ENCODE data around the gene UBAC2.
A peak's percentile ranks its signal among the peaks of the same experiment; 100 is the strongest.
"Not testable (repeated sequence)": the region's sequence is repeated elsewhere in the genome, so short reads cannot be mapped to it uniquely, and the experiment has no call there.

The UBAC2 gene

GRCh38 chr13:99410646-99411475 is 210.2 kb downstream of the UBAC2 start:
- not testable (repeated sequence) for H3K4me3 Mint-ChIP-seq, H3K9me3 Mint-ChIP-seq, H3K36me3 Mint-ChIP-seq, H3K27me3 Mint-ChIP-seq
- peak; percentile 45 for ATAC-seq
- peak overlapping the region; percentile 14 for H3K27ac Mint-ChIP-seq
- H3K4me1 Mint-ChIP-seq = peaks cover 26% of the 10 kb centered on the region

GRCh38 chr13:99412856-99413255 is 212.2 kb downstream of the UBAC2 start:
- Mint-ChIP-seq H3K4me3 (no peak overlapping the region), H3K4me1 (peaks cover 11% of the 10 kb centered on the region), H3K27me3 (no peaks in the 10 kb centered on the region), H3K9me3 (peaks cover 3% of the 10 kb centered on the region), H3K36me3 (no peaks in the 10 kb centered on the region), H3K27ac (no peak overlapping the region)
- no peak for ATAC-seq

- Mint-ChIP-seq H3K36me3 (no peaks in the 10 kb centered on the region), H3K27me3 (no peaks in the 10 kb centered on the region), H3K4me1 (peaks cover 11% of the 10 kb centered on the region), H3K4me3 (no peak overlapping the region), H3K27ac (no peak overlapping the region), H3K9me3 (peaks cover 3% of the 10 kb centered on the region)
- no peak for ATAC-seq
Measured at GRCh38 chr13:99414048-99414995, 213.7 kb downstream of the UBAC2 start.

- ATAC-seq = no peak
- peaks cover 12% of the 10 kb centered on the region for H3K4me1 Mint-ChIP-seq
- no peak overlapping the region for H3K27ac Mint-ChIP-seq
- H3K4me3 Mint-ChIP-seq = no peak overlapping the region
- H3K36me3 Mint-ChIP-seq = no peaks in the 10 kb centered on the region
- no peaks in the 10 kb centered on the region for H3K27me3 Mint-ChIP-seq
- peaks cover 3% of the 10 kb centered on the region for H3K9me3 Mint-ChIP-seq
Measured at GRCh38 chr13:99415014-99415650, 214.5 kb downstream of the UBAC2 start.

GRCh38 chr13:99415851-99416331 is 215.2 kb downstream of the UBAC2 start:
- H3K36me3 Mint-ChIP-seq = no peaks in the 10 kb centered on the region
- no peaks in the 10 kb centered on the region for H3K27me3 Mint-ChIP-seq
- no peak overlapping the region for H3K27ac Mint-ChIP-seq
- peaks cover 3% of the 10 kb centered on the region for H3K9me3 Mint-ChIP-seq
- no peak overlapping the region for H3K4me3 Mint-ChIP-seq
- no peak for ATAC-seq
- H3K4me1 Mint-ChIP-seq = peaks cover 18% of the 10 kb centered on the region

- ATAC-seq = no peak
- H3K9me3 Mint-ChIP-seq = peaks cover 3% of the 10 kb centered on the region
- H3K36me3 Mint-ChIP-seq = no peaks in the 10 kb centered on the region
- H3K27me3 Mint-ChIP-seq = no peaks in the 10 kb centered on the region
- H3K4me3 Mint-ChIP-seq = no peak overlapping the region
- peaks cover 22% of the 10 kb centered on the region for H3K4me1 Mint-ChIP-seq
- no peak overlapping the region for H3K27ac Mint-ChIP-seq
Measured at GRCh38 chr13:99416411-99417121, 215.9 kb downstream of the UBAC2 start.

GRCh38 chr13:99417201-99418102 is 216.8 kb downstream of the UBAC2 start:
- H3K4me3 Mint-ChIP-seq = no peak overlapping the region
- no peak for ATAC-seq

GRCh38 chr13:99418103-99418842 is 217.6 kb downstream of the UBAC2 start:
- H3K9me3 Mint-ChIP-seq = no peaks in the 10 kb centered on the region
- no peak for ATAC-seq
- no peaks in the 10 kb centered on the region for H3K27me3 Mint-ChIP-seq
- H3K27ac Mint-ChIP-seq = no peak overlapping the region
- peaks cover 39% of the 10 kb centered on the region for H3K4me1 Mint-ChIP-seq
- no peak overlapping the region for H3K4me3 Mint-ChIP-seq
- no peaks in the 10 kb centered on the region for H3K36me3 Mint-ChIP-seq

More at GRCh38 chr13:99417201-99418102, 216.8 kb downstream of the UBAC2 start:
- H3K9me3 Mint-ChIP-seq = no peaks in the 10 kb centered on the region
- H3K36me3 Mint-ChIP-seq = no peaks in the 10 kb centered on the region
- no peak overlapping the region for H3K27ac Mint-ChIP-seq
- no peaks in the 10 kb centered on the region for H3K27me3 Mint-ChIP-seq
- peaks cover 31% of the 10 kb centered on the region for H3K4me1 Mint-ChIP-seq

GRCh38 chr13:99418843-99419140 is 218.1 kb downstream of the UBAC2 start:
- H3K27ac Mint-ChIP-seq = no peak overlapping the region
- H3K27me3 Mint-ChIP-seq = no peaks in the 10 kb centered on the region
- H3K4me3 Mint-ChIP-seq = no peak overlapping the region
- ATAC-seq = no peak
- H3K9me3 Mint-ChIP-seq = no peaks in the 10 kb centered on the region
- H3K36me3 Mint-ChIP-seq = no peaks in the 10 kb centered on the region
- peaks cover 44% of the 10 kb centered on the region for H3K4me1 Mint-ChIP-seq

- H3K4me1 Mint-ChIP-seq = peaks cover 49% of the 10 kb centered on the region
- no peaks in the 10 kb centered on the region for H3K36me3 Mint-ChIP-seq
- no peak for ATAC-seq
- H3K9me3 Mint-ChIP-seq = no peaks in the 10 kb centered on the region
- peak overlapping the region; percentile 40 for H3K4me3 Mint-ChIP-seq
- H3K27ac Mint-ChIP-seq = peak overlapping the region; percentile 84
- no peaks in the 10 kb centered on the region for H3K27me3 Mint-ChIP-seq
Measured at GRCh38 chr13:99419591-99420243, 219.1 kb downstream of the UBAC2 start.

GRCh38 chr13:99421271-99421670 is 220.6 kb downstream of the UBAC2 start:
- peak overlapping the region; percentile 18 for H3K4me3 Mint-ChIP-seq
- H3K36me3 Mint-ChIP-seq = no peaks in the 10 kb centered on the region
- peak overlapping the region; percentile 84 for H3K27ac Mint-ChIP-seq
- H3K4me1 Mint-ChIP-seq = peaks cover 63% of the 10 kb centered on the region
- ATAC-seq = no peak
- H3K9me3 Mint-ChIP-seq = no peaks in the 10 kb centered on the region
- H3K27me3 Mint-ChIP-seq = no peaks in the 10 kb centered on the region

- Mint-ChIP-seq H3K9me3 (no peaks in the 10 kb centered on the region), H3K4me1 (peaks cover 67% of the 10 kb centered on the region), H3K27ac (peak overlapping the region; percentile 84), H3K27me3 (no peaks in the 10 kb centered on the region), H3K36me3 (no peaks in the 10 kb centered on the region), H3K4me3 (peak overlapping the region; percentile 18)
- ATAC-seq = peak; percentile 69
Measured at GRCh38 chr13:99421758-99422585, 221.3 kb downstream of the UBAC2 start.
